ENCODE measurements around the gene ANKRD60. TPM values are rescaled to one million over a fixed set of nuclear protein-coding genes. Genes with fewer than 3 reads are reported as not detected.

Gene ANKRD60
- total RNA-seq, 4 donors from 2014 or later = not detected

DNA sequence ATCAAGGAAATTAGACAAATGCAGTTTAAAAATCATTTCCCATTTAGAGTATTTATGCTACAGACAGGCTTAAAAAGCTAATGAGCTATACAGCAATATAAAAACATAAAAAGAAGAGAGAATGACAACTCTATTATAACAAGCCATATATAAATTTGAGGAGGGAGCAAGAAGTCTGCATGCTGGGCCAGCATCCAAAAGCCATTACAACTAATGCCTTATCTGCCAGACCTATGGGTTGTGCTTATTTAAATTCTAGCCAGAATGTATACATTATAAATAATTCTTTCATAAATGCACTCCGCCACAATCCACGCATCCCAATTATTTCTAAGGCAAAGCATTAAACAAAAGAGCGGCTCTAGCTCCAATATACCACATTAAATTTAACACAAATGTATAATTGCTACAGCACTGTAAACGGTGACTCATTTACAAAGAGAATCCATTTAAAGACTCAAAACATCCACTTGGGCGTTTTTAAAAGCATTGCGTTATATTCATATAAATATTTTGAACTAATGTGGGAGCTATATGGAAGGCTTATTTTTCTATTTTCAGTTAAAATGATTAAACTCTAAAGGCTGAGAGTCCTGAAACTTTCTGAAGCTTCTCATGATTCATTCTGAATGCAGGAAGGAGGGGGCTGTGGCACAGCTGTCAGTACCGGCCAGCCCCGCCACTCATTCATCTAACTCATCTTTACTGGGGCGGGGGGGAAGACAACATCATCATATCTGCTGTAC is 43.3 kb upstream of the ANKRD60 start:
- Histone ChIP-seq H3K4me1 (no peaks in the 10 kb centered on the region), H3K36me3 (peaks cover 0 to 10% of the 10 kb centered on the region in 2 donors), H3K27ac (no peak overlapping the region), H3K27me3 (no peaks in the 10 kb centered on the region), H3K9me3 (no peaks in the 10 kb centered on the region), H3K4me3 (no peak overlapping the region)
- DNase-seq (no peak), ATAC-seq (no peak)
- intact Hi-C loops (cut with DNase I; ENCODE audit: low total_unique reads) (no loop called here), in situ Hi-C loops (cut with MboI; ENCODE audit: low sequenced_read_pairs in 4 of 4) (no loop called here)
- TF ChIP-seq POLR2A (IDR thresholded peaks at IDR 0.05) = no peak
- TF ChIP-seq, protein P1, sequence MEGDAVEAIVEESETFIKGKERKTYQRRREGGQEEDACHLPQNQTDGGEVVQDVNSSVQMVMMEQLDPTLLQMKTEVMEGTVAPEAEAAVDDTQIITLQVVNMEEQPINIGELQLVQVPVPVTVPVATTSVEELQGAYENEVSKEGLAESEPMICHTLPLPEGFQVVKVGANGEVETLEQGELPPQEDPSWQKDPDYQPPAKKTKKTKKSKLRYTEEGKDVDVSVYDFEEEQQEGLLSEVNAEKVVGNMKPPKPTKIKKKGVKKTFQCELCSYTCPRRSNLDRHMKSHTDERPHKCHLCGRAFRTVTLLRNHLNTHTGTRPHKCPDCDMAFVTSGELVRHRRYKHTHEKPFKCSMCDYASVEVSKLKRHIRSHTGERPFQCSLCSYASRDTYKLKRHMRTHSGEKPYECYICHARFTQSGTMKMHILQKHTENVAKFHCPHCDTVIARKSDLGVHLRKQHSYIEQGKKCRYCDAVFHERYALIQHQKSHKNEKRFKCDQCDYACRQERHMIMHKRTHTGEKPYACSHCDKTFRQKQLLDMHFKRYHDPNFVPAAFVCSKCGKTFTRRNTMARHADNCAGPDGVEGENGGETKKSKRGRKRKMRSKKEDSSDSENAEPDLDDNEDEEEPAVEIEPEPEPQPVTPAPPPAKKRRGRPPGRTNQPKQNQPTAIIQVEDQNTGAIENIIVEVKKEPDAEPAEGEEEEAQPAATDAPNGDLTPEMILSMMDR (IDR thresholded peaks at IDR 0.05 in 4 of 5, conservative IDR thresholded peaks at IDR 0.05 in 1 of 5) = no peak

GRCh38 chr20:58268936-58269619 is 40.6 kb upstream of the ANKRD60 start:
- H3K36me3 ChIP-seq = peaks cover 0 to 21% of the 10 kb centered on the region in 2 donors

GRCh38 chr20:58268421-58268821 is 40.0 kb upstream of the ANKRD60 start:
- TF ChIP-seq POLR2A (IDR thresholded peaks at IDR 0.05) = no peak
- TF ChIP-seq, protein P1 (IDR thresholded peaks at IDR 0.05 in 4 of 5, conservative IDR thresholded peaks at IDR 0.05 in 1 of 5) = no peak
- DNase-seq (no peak), ATAC-seq (no peak)
- Histone ChIP-seq H3K4me3 (no peak overlapping the region), H3K9me3 (no peaks in the 10 kb centered on the region), H3K27ac (no peak overlapping the region), H3K4me1 (no peaks in the 10 kb centered on the region), H3K27me3 (no peaks in the 10 kb centered on the region), H3K36me3 (peaks cover 0 to 27% of the 10 kb centered on the region in 2 donors)
- intact Hi-C loops (cut with DNase I; ENCODE audit: low total_unique reads) (no loop called here), in situ Hi-C loops (cut with MboI; ENCODE audit: low sequenced_read_pairs in 4 of 4) (no loop called here)

More at GRCh38 chr20:58268936-58269619, 40.6 kb upstream of the ANKRD60 start:
- Histone ChIP-seq H3K4me1 (no peaks in the 10 kb centered on the region), H3K9me3 (no peaks in the 10 kb centered on the region), H3K27ac (no peak overlapping the region), H3K27me3 (no peaks in the 10 kb centered on the region), H3K4me3 (no peak overlapping the region)
- intact Hi-C loops (cut with DNase I; ENCODE audit: low total_unique reads) = no loop called here
- TF ChIP-seq, protein P1 (IDR thresholded peaks at IDR 0.05 in 4 of 5, conservative IDR thresholded peaks at IDR 0.05 in 1 of 5) = no peak
- DNase-seq (no peak), ATAC-seq (no peak)
- in situ Hi-C loops (cut with MboI; ENCODE audit: low sequenced_read_pairs in 4 of 4) = no loop called here

DNA sequence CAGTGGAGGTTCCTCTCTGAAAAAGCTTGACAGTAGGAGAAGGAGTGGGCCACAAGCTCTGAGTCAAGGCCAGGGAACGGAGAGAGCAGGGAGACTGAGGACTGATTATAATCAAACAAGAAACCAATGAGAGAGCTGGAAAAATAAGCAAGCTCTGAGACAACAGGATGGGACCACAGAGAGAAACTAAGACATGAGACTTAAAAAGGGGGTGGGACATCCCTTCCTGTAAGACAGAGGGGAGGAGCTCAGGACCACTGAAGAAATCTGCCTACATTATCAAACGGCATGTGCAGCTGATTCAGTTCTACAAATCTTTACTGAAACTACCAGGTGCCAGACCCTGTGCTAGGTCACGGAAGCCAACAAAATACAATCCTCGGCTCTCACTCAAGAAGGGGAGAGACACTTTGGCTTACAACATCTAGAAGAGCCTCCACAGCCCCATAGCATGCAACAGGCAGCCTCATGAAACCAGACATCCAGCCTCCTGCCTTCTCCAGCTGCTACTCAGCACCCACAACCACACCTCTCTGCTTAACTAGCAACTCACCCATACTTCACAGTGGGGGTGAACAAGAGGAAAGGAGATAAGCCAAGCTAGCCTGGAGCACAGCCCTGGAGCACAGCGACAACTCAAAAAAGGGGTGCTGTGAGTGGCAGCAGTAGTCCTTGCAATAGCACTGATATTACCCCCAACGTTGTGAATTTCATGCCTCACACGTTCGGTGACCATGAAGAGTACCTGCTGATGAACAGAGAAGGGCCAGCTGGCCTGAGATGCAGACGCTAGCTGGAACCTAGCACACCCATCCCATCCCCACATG is 39.1 kb upstream of the ANKRD60 start:
- DNase-seq (no peak), ATAC-seq (no peak)
- intact Hi-C loops (cut with DNase I; ENCODE audit: low total_unique reads) = no loop called here
- H3K4me3 ChIP-seq = no peak overlapping the region
- no peaks in the 10 kb centered on the region for H3K9me3 ChIP-seq
- in situ Hi-C loops (cut with MboI; ENCODE audit: low sequenced_read_pairs in 4 of 4) = no loop called here
- no peak overlapping the region for H3K27ac ChIP-seq
- no peaks in the 10 kb centered on the region for H3K4me1 ChIP-seq
- no peaks in the 10 kb centered on the region for H3K27me3 ChIP-seq
- peaks cover 0 to 27% of the 10 kb centered on the region in 2 donors for H3K36me3 ChIP-seq
- no peak for TF ChIP-seq POLR2A (IDR thresholded peaks at IDR 0.05)
- TF ChIP-seq, protein P1 (IDR thresholded peaks at IDR 0.05 in 4 of 5, conservative IDR thresholded peaks at IDR 0.05 in 1 of 5) = no peak
